GM19099 (cell line): ENCODE results near the gene NRP1.

ENCODE experiments used
- POLR2A ChIP-seq: IDR thresholded peaks from 3 replicates; pipeline ENCODE4 v1.6.1; 2011; ENCODE audit warnings: low read depth; ENCODE audit not compliant: insufficient read length; ENCODE audit errors: extremely low read depth

NRP1 gene

GRCh38 chr10:33145451-33146188 is 188.8 kb downstream of the NRP1 start:
- TF ChIP-seq POLR2A = no peak

- no peak for TF ChIP-seq POLR2A
Measured at GRCh38 chr10:33143160-33143728, 191.2 kb downstream of the NRP1 start.

GRCh38 chr10:33142295-33142694 is 192.2 kb downstream of the NRP1 start:
- no peak for TF ChIP-seq POLR2A

GRCh38 chr10:33141251-33141650 is 193.2 kb downstream of the NRP1 start:
- TF ChIP-seq POLR2A = no peak

- no peak for TF ChIP-seq POLR2A
Measured at GRCh38 chr10:33139181-33139646, 195.3 kb downstream of the NRP1 start.

GRCh38 chr10:33137356-33138005 is 197.0 kb downstream of the NRP1 start:
- TF ChIP-seq POLR2A = no peak

- TF ChIP-seq POLR2A = no peak
Measured at GRCh38 chr10:33136781-33137180, 197.7 kb downstream of the NRP1 start.

GRCh38 chr10:33136271-33136670 is 198.2 kb downstream of the NRP1 start:
- no peak for TF ChIP-seq POLR2A

GRCh38 chr10:33134011-33134751 is 200.3 kb downstream of the NRP1 start:
- no peak for TF ChIP-seq POLR2A

GRCh38 chr10:33133557-33133956 is 200.9 kb downstream of the NRP1 start:
- no peak for TF ChIP-seq POLR2A

GRCh38 chr10:33132626-33133025 is 201.8 kb downstream of the NRP1 start:
- TF ChIP-seq POLR2A = no peak

GRCh38 chr10:33129996-33130386 is 204.5 kb downstream of the NRP1 start:
- no peak for TF ChIP-seq POLR2A

GRCh38 chr10:33129141-33129995 is 205.1 kb downstream of the NRP1 start:
- TF ChIP-seq POLR2A = no peak

GRCh38 chr10:33127622-33128021 is 206.8 kb downstream of the NRP1 start:
- TF ChIP-seq POLR2A = no peak
